NCI-H748 (cell line): ENCODE measurements around the gene CTCF.

Source experiments
- DNase-seq: peaks from one replicate; lab custom pipeline; 2025; ENCODE audit not compliant: unreplicated experiment; lab: John Stamatoyannopoulos, UW

The CTCF gene

DNA sequence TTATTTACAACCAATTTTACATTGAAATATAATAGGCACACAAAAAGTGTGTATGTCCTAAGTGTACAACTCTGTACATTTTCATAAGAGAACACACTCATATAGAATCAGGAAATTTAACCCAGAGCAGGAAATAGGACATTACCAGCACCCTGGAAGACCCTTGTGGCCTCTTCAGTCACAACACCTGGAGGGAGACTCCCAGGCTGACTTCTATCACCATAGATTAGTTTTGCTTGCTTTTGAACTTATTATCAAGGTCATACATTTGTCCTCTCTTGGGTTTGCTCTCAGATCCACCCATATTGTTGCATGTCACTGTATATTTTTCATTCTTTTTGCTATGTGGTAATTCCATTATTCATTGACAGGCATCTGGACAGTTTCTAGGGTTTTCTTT is 27.9 kb upstream of the CTCF start:
- DNase-seq = no peak

DNA sequence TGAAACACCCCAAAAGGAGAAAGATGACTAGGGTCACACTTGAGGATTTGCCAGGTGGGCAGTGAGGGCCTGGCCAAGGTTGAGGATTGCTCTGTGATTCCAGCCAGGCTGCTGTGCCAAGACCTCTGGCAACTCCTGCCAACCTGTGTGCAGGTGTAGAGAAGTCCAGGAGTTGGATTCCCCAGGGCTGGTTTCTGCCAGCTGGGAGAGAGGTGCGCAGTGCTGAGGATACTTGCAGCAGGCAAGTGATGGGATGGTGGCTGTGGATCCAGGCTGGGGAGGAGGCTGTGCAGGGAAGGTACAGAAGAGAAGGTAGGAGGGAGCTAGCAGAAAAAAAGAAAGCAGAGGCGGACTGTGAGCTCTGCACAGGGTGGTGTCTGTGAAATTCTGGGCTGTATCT is 27.1 kb upstream of the CTCF start:
- no peak for DNase-seq

DNA sequence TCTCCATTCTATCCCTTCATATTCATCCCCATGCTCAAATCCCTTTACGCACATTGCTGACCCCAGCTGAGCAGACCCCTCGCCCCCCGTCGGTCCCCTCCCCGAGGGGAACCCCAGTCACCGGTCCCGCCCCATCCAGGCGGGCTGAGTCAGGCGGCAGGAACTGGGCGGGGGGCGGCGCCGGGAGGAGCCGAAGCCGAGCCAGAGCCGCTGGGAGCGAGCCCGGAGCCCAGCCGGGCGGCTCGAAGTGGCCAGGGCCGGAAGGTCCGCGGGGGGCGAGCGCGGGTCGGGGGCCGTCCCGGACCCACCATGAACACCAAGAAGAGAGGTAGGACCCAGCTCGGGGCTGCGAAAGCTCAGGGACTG is 25.1 kb upstream of the CTCF start:
- no peak for DNase-seq

GRCh38 chr16:67537636-67538591 is 24.4 kb upstream of the CTCF start:
- DNase-seq = peak; percentile 35

- no peak for DNase-seq
These were observed 23.6 kb upstream of the CTCF start for GRCh38 chr16:67538666-67539101.

DNA sequence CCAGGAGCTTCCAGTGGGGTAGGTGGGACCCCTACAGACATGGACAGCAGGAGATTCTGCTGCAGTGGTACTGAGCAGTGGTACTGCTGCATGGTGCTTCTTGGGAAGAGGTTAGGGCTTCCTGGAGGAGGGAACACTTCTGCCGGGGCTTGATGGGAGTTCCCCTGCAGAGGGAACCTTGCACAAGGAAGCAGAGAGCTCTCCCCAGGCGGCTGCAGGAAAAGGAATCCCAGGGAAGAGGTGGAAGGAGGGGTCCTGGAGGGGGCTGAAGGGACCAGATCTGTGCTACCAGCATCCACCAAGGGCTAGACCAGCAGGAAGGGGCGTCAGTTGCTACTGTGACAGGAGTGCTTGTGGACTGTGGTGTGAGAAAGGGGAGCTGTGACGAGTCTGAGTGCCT is 23.1 kb upstream of the CTCF start:
- no peak for DNase-seq

- DNase-seq = no peak
These were observed 22.4 kb upstream of the CTCF start for GRCh38 chr16:67539691-67540635.

DNA sequence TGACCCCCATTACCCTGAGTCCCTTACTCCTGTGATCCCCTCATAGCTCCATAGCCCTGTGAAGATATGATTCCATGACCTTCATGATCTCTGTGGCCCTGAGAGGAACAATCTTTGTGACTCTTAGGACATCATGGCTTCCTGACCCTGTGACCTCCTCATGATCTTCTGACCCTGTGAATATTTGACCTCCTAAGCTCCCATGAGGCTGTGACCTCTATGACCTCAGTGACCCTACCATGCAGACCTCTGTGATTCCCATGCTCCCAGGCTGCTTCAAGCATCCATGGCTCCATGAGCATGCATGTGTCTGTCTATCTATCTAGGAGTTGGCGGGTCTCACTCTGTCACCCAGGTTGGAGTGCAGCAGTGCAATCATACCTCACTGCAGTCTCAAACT is 21.6 kb upstream of the CTCF start:
- DNase-seq = no peak

- DNase-seq = no peak
These were observed 20.7 kb upstream of the CTCF start for GRCh38 chr16:67541391-67542263.

GRCh38 chr16:67542464-67542863 is 19.9 kb upstream of the CTCF start:
- DNase-seq = no peak

GRCh38 chr16:67543036-67543435 is 19.3 kb upstream of the CTCF start:
- no peak for DNase-seq

DNA sequence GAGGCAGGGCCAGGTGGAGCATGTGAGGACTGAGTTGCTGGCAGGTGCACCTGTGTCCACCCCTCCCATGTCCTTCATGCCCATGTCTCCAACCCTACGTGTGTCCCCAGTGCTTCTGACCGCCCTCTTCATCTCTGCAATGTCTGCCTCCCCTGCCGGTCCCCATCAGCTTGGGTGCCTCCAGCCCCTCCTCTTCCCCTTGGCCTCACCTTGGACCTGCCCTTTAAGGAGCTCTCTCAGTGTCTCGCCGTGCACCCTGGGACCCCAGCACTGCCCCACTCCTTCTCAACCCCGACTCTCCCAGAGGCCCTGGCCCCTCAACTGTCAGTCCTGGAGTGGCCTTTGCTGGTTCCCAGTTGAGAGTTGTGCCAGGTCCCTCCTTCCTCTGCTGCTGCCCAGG is 18.7 kb upstream of the CTCF start:
- DNase-seq = no peak

DNA sequence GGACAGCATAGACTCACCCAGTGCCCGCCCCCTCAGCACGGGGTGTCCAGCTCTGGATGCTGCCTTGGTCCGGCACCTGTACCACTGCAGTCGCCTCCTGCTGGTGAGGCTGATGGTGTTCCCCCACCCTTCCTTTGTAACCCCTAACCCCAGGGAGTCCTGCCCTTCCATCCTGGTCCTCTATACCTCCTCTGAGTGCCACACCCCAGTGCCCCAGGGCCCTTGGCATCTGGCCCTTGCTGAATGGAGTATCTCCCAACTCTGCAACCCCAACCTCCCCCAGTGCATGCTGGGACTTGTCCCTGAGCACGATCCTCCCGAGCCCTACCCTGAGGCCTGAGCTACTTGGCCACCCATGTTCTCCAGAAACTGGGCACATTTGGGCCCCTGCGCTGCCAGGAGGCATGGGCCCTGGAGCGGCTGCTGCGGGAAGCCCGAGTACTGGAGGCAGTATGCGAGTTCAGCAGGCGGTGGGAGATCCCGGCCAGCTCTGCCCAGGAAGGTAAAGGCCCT is 17.9 kb upstream of the CTCF start:
- DNase-seq = no peak

DNA sequence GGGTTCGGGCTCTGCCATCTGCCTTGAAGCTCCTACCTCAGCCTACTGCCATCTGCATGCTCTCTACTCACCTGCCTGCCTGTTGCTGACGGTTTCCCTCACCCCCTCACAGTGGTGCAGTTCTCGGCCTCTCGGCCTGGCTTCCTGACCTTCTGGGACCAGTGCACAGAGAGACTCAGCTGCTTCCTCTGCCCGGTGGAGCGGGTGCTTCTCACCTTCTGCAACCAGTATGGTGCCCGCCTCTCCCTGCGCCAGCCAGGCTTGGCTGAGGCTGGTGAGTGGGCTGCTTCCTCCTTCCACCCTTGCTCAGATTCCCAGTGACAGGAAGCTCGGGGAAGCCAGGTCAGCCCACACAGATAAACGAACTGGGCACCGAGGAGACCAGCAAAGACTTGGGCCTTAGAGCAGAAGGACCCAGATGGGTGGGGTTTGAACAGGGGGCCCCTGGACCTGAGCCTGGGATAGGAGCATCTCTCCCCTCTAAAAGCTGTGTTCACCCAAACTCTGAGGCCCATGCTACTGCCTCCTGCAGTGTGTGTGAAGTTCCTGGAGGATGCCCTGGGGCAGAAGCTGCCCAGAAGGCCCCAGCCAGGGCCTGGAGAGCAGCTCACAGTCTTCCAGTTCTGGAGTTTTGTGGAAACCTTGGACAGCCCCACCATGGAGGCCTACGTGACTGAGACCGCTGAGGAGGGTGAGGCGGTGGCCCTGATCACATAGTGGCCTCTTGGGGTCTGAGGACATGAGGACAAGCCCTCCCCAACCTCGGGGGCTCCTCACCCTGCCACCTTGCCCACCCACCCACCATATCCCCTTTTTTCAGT is 17.3 kb upstream of the CTCF start:
- no peak for DNase-seq

DNA sequence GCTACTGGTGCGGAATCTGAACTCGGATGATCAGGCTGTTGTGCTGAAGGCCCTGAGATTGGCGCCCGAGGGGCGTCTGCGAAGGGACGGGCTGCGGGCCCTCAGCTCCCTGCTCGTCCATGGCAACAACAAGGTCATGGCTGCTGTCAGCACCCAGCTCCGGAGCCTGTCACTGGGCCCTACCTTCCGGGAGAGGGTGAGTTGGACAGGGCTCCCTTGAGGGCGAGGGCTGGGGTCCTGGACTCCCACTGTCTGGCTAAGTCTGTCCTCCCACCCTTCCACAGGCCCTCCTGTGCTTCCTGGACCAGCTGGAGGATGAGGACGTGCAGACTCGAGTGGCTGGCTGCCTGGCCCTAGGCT is 16.7 kb upstream of the CTCF start:
- no peak for DNase-seq

GRCh38 chr16:67546091-67546501 is 16.2 kb upstream of the CTCF start:
- DNase-seq = no peak

- peak; percentile 59 for DNase-seq
These were observed 15.4 kb upstream of the CTCF start for GRCh38 chr16:67546761-67547422.

GRCh38 chr16:67547423-67548264 is 14.7 kb upstream of the CTCF start:
- DNase-seq = no peak
